Measurements from ENCODE around the gene RCL1.

Gene RCL1

GRCh38 chr9:4852419-4852818 is 59.7 kb downstream of the RCL1 start:
- H3K27ac ChIP-seq, result no peak overlapping the region
- TF ChIP-seq CTCF (conservative IDR thresholded peaks at IDR 0.05), result no peak

- no peak for TF ChIP-seq CTCF (conservative IDR thresholded peaks at IDR 0.05)
- H3K27ac ChIP-seq, result no peak overlapping the region
These were observed 61.5 kb downstream of the RCL1 start for GRCh38 chr9:4854265-4854590.

- TF ChIP-seq CTCF (conservative IDR thresholded peaks at IDR 0.05), result no peak
- no peak overlapping the region for H3K27ac ChIP-seq
These were observed 63.1 kb downstream of the RCL1 start for GRCh38 chr9:4855841-4856240.

GRCh38 chr9:4857163-4857810 is 64.5 kb downstream of the RCL1 start:
- H3K27ac ChIP-seq, result no peak overlapping the region
- TF ChIP-seq CTCF (conservative IDR thresholded peaks at IDR 0.05), result no peak

GRCh38 chr9:4859035-4859434 is 66.3 kb downstream of the RCL1 start:
- no peak for TF ChIP-seq CTCF (conservative IDR thresholded peaks at IDR 0.05)
- peak overlapping the region; percentile 18; the same call in 1 of the 2 replicates for H3K27ac ChIP-seq

GRCh38 chr9:4860383-4860782 is 67.6 kb downstream of the RCL1 start:
- TF ChIP-seq CTCF (conservative IDR thresholded peaks at IDR 0.05), result no peak

GRCh38 chr9:4861145-4861544 is 68.4 kb downstream of the RCL1 start:
- no peak overlapping the region for H3K27ac ChIP-seq
- TF ChIP-seq CTCF (conservative IDR thresholded peaks at IDR 0.05), result no peak

More at GRCh38 chr9:4860383-4860782, 67.6 kb downstream of the RCL1 start:
- H3K27ac ChIP-seq, result no peak overlapping the region

Measured in VCaP (cell line).